Activated naive CD8-positive, alpha-beta T cell treated with anti-CD3 and anti-CD28 coated beads, Interleukin-2, amount 50 U/mL, for 24 hours (primary cell): ENCODE measurements around the gene METTL21A.
A peak's percentile ranks its signal among the peaks of the same experiment; 100 is the strongest.

ENCODE experiments used
- ATAC-seq: fragments of 150-1000 bp; cut with Tn5 transposase; one replicate; pipeline ENCODE4 v1.10.0; 2021
- DNase-seq: peaks from one replicate; pipeline ENCODE4 v3.0.0; 2021
- H3K27ac Mint-ChIP-seq: one replicate; pipeline ENCODE4 v1.8.0; 2021; ENCODE audit warnings: mild to moderate bottlenecking, mixed read lengths
- H3K27me3 Mint-ChIP-seq: one replicate; pipeline ENCODE4 v1.8.0; 2021; ENCODE audit warnings: mixed read lengths
- H3K36me3 Mint-ChIP-seq: one replicate; pipeline ENCODE4 v1.8.0; 2021; ENCODE audit warnings: low read depth, mixed read lengths
- H3K4me1 Mint-ChIP-seq: one replicate; pipeline ENCODE4 v1.8.0; 2021; ENCODE audit warnings: mixed read lengths
- H3K4me3 Mint-ChIP-seq: one replicate; pipeline ENCODE4 v1.8.0; 2021; ENCODE audit warnings: mild to moderate bottlenecking, moderate library complexity, mixed read lengths
- H3K9me3 Mint-ChIP-seq: one replicate; pipeline ENCODE4 v1.8.0; 2021; ENCODE audit warnings: mixed read lengths

METTL21A gene

DNA sequence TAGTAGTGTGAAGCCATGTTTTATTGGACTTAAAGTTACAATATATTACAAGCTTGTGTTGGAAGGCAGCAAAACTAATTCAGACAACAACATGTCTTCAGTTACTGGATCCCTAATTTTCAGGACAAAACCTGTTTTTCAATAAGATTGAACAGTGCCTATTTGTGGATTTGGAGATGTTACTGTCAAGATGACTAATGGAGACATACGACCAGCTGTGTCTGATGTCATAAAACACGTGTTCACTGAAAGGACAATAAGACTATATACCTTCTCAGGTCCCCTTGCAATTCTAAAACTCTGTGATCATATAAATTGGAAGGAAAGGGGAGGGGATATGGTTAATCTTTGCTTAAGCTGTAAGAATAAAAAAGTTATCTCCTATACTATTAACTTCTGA lies 21.7 kb downstream of the METTL21A start:
- H3K27me3 Mint-ChIP-seq, result no peaks in the 10 kb centered on the region
- no peak for DNase-seq
- no peak overlapping the region for H3K4me3 Mint-ChIP-seq
- peaks cover 13% of the 10 kb centered on the region for H3K4me1 Mint-ChIP-seq
- H3K36me3 Mint-ChIP-seq, result peaks cover 45% of the 10 kb centered on the region
- no peak for ATAC-seq
- H3K27ac Mint-ChIP-seq, result no peak overlapping the region
- no peaks in the 10 kb centered on the region for H3K9me3 Mint-ChIP-seq

DNA sequence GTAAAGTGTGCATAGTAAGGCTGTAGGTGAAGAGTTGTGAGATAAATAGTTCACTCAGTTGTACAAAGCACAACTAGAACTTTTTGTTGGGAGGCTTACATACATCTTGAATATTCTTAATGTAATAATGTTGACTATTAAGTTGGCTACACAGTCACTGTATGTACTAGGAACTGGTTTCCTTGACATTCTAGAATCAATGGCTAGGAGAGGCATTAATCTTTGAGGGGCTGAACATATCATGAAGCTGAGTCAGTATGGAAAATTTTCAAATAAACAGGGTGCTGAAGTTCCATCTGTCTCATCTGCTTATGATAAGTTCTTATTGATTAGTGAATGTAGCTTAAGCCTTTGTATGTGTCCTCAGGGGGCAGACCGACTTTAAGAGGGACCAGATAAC lies 23.4 kb downstream of the METTL21A start:
- Mint-ChIP-seq H3K27ac (peak overlapping the region; percentile 23), H3K4me1 (peaks cover 13% of the 10 kb centered on the region), H3K9me3 (no peaks in the 10 kb centered on the region), H3K4me3 (no peak overlapping the region), H3K36me3 (peaks cover 42% of the 10 kb centered on the region), H3K27me3 (no peaks in the 10 kb centered on the region)
- no peak for ATAC-seq
- DNase-seq, result no peak

DNA sequence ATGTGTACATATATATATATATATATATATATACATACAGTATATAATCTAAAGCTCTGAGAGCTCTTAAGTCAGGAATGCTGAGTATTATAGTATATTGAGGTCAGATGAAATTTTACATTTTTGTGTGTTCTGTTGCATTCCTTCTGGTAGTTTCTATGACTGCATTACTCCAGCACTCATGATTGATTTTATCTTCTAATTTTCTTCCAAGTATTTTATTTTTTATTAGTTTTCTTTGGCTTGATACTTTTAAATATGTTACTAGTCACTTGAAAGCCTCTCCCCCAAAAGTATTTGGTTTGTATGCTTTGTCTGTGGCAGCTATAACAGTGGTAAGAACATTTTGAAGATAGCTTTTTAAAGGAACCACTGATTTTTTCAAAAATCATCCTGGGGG lies 25.0 kb downstream of the METTL21A start:
- no peak for ATAC-seq
- H3K27ac Mint-ChIP-seq, result no peak overlapping the region
- H3K4me3 Mint-ChIP-seq, result no peak overlapping the region
- peaks cover 41% of the 10 kb centered on the region for H3K36me3 Mint-ChIP-seq
- DNase-seq, result no peak
- H3K4me1 Mint-ChIP-seq, result peaks cover 13% of the 10 kb centered on the region
- H3K9me3 Mint-ChIP-seq, result no peaks in the 10 kb centered on the region
- no peaks in the 10 kb centered on the region for H3K27me3 Mint-ChIP-seq

DNA sequence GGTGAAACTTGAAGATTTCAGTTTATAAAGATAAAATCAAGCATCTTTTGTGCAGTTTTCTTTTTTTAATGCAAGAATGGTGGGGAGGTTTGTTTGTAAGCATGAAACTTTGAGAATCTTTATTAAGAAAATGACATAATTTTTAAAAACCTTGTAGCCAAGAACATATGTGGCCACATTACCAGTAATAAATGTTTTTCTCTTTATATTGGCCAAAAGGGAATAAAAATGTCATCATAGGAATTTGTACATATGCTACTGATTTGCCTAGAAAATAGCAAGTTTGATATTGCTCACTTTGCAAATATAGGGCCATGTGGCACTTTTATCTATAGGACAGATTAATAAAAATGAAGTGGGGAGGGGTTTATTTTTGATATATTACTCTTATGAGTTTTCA lies 25.6 kb downstream of the METTL21A start:
- H3K9me3 Mint-ChIP-seq, result no peaks in the 10 kb centered on the region
- H3K27me3 Mint-ChIP-seq, result no peaks in the 10 kb centered on the region
- peaks cover 15% of the 10 kb centered on the region for H3K4me1 Mint-ChIP-seq
- H3K27ac Mint-ChIP-seq, result no peak overlapping the region
- ATAC-seq, result no peak
- DNase-seq, result no peak
- H3K36me3 Mint-ChIP-seq, result peaks cover 37% of the 10 kb centered on the region
- no peak overlapping the region for H3K4me3 Mint-ChIP-seq

DNA sequence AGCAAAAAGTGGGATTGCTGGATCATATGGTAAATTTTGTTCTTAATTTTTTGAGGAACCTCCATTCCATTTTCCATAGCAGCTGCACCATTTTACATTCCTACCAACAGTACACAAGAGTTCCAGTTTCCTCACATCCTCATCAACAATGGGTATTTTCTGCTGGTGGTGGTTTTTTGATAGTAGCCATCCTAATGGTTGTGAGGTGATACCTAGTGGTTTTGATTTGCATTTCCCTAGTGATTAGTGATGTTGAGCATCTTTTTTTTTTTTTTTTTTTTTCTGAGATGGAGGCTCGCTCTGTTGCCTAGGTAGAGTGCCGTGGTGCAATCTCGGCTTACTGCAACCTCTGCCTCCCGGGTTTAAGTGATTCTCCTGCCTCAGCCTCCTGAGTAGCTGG lies 30.5 kb downstream of the METTL21A start:
- H3K27ac Mint-ChIP-seq, result no peak overlapping the region
- H3K36me3 Mint-ChIP-seq, result peaks cover 58% of the 10 kb centered on the region
- no peak for ATAC-seq
- no peak for DNase-seq
- no peaks in the 10 kb centered on the region for H3K27me3 Mint-ChIP-seq
- peaks cover 21% of the 10 kb centered on the region for H3K9me3 Mint-ChIP-seq
- peaks cover 6% of the 10 kb centered on the region for H3K4me1 Mint-ChIP-seq
- no peak overlapping the region for H3K4me3 Mint-ChIP-seq

DNA sequence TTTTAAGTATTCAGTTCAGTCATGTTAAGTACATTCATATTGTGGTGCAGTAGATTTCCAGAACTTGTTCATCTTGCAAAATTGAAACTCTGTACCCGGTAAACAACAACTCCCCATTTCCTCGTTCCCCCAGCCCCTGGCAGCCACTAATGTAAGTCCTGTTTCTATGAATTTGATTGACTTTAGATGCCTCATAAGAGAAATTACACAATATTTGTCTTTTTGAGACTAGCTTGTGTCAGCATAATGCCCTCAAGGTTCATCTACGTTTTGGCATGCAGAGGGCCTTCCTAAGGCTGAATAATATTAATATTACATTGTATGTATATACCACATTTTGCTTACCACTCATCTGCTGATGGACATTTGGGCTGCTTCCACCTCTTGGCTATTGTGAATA lies 30.9 kb downstream of the METTL21A start:
- Mint-ChIP-seq H3K4me3 (no peak overlapping the region), H3K4me1 (peaks cover 7% of the 10 kb centered on the region), H3K27me3 (no peaks in the 10 kb centered on the region), H3K36me3 (peaks cover 62% of the 10 kb centered on the region), H3K9me3 (peaks cover 26% of the 10 kb centered on the region), H3K27ac (peak overlapping the region; percentile 28)
- ATAC-seq (no peak), DNase-seq (no peak)

DNA sequence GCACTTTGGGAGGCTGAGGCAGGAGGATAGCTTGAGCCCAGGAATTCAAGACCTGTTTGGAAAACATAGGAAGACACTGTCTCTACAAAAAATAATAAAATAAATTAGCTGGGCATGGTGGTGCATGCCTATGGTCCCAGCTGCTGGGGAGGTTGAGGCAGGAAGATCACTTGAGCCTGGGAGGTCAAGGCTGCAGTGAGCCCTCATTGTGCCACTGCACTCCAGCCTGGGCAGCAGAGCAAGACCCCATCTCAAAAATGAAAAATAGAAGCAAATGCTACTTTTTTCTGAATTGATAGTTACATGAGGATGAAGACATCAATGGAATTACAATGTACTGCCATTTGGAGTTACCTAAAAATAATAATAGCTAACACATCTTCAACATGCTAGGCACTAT lies 31.9 kb downstream of the METTL21A start:
- no peak overlapping the region for H3K27ac Mint-ChIP-seq

DNA sequence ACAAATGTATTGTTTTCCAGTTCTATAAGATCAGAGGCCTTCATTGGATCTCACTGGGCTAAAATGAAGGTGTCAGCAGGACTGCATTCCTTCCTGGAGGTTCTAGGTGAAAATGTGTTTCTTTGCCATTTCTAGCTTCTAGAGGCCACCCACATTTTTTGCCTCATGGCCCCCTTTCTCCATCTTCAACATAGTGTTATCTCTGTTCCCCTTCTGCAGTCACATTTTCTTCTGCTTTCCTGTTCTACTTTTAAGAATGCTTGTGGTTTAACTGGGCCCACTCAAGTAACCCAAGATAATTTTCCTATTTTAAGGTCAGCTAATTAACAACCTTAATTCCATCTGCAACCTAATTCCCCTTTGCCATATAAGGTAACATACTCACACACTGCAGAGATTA lies 36.1 kb downstream of the METTL21A start:
- no peaks in the 10 kb centered on the region for H3K27me3 Mint-ChIP-seq
- H3K36me3 Mint-ChIP-seq, result peaks cover 90% of the 10 kb centered on the region
- peak overlapping the region; percentile 20 for H3K27ac Mint-ChIP-seq
- H3K9me3 Mint-ChIP-seq, result peaks cover 31% of the 10 kb centered on the region
- ATAC-seq (no peak), DNase-seq (no peak)
- H3K4me3 Mint-ChIP-seq, result no peak overlapping the region
- peaks cover 16% of the 10 kb centered on the region for H3K4me1 Mint-ChIP-seq

More for the DNA sequence above, 31.9 kb downstream of the METTL21A start:
- Mint-ChIP-seq H3K9me3 (peaks cover 31% of the 10 kb centered on the region), H3K36me3 (peaks cover 72% of the 10 kb centered on the region), H3K27me3 (no peaks in the 10 kb centered on the region), H3K4me3 (no peak overlapping the region), H3K4me1 (peaks cover 15% of the 10 kb centered on the region)
- ATAC-seq (no peak), DNase-seq (no peak)

DNA sequence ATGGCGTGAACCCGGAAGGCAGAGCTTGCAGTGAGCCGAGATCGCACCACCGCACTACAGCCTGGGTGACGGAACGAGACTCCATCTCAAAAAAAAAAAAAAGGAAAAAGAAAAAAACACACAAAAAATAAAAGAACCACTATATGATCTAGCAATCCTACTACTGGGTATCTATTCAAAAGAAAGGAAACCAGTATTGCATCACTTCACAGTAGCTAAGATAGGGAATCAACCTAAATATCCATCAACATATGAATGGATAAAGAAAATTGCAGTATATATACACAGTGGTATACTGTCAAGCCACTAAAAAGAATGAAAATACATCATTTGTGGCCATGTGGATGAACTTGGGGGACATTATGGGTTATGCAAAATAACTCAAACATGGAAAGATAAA lies 37.9 kb downstream of the METTL21A start:
- Mint-ChIP-seq H3K27ac (no peak overlapping the region), H3K4me1 (peaks cover 16% of the 10 kb centered on the region), H3K4me3 (no peak overlapping the region), H3K9me3 (peaks cover 23% of the 10 kb centered on the region), H3K36me3 (peaks cover 90% of the 10 kb centered on the region), H3K27me3 (no peaks in the 10 kb centered on the region)
- DNase-seq (no peak), ATAC-seq (no peak)

DNA sequence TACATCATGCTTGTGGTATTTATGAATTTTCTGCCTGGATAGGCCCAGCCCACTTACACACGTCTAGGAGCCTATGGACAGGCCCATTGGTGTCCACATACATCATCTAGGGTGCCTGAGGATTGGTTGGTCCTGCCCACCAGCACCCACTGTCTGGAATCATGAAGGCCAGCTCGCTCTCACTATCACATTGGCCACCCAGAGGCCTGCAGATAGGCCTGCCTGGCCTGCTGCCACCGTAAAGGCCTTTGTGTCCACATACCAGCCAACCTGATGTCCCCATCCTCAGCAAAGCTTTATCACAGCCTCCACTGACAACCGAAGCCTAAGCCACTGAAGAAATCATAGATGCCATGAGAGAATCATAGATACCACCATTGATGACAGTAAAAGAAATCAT lies 40.2 kb downstream of the METTL21A start:
- Mint-ChIP-seq H3K36me3 (peaks cover 82% of the 10 kb centered on the region), H3K4me1 (peaks cover 16% of the 10 kb centered on the region), H3K27me3 (no peaks in the 10 kb centered on the region), H3K4me3 (no peak overlapping the region), H3K9me3 (peaks cover 11% of the 10 kb centered on the region), H3K27ac (no peak overlapping the region)
- DNase-seq (no peak), ATAC-seq (no peak)

DNA sequence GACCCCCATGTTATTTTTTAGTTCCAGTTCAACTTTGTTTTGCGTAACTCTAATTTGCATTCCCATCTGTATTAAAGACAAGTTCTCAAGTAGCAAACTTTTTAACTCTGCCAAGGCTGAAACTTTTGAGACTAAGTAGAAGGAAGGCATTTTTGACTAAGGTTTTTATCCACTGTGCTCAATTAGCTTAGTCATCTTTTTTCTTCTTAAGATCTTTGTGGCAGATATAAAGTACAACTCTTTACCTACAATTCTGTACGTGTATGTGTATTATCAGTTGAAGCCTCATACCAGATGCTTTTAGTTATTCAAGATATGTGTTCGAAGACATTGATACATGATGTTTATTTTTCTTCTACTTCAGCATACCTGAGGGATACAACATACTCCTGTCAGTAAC lies 53.8 kb downstream of the METTL21A start:
- no peak overlapping the region for H3K4me3 Mint-ChIP-seq
- H3K9me3 Mint-ChIP-seq, result no peaks in the 10 kb centered on the region
- no peaks in the 10 kb centered on the region for H3K27me3 Mint-ChIP-seq
- peak overlapping the region; percentile 55 for H3K27ac Mint-ChIP-seq
- no peak for DNase-seq
- peaks cover 14% of the 10 kb centered on the region for H3K4me1 Mint-ChIP-seq
- no peak for ATAC-seq
- H3K36me3 Mint-ChIP-seq, result peaks cover 62% of the 10 kb centered on the region

DNA sequence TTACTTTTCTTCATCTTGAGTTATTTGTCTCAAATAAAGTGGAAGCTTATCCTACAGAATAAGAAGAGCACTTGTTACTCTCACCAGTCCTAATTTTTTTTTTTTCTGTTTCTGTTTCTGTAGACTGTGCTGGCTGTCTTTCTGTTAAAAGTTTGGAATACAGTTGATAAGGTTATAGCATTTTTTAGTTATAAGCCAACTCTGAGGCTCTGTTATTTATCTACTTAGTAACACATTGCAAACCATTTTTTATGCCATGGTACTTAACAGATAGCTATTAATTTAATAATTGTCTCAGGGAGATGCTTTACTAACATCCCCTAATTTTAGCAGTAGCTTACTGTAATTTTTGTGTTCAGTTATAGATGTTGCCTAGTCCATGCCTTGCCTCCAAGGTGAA lies 57.5 kb downstream of the METTL21A start:
- Mint-ChIP-seq H3K36me3 (peaks cover 50% of the 10 kb centered on the region), H3K4me3 (no peak overlapping the region), H3K4me1 (peaks cover 14% of the 10 kb centered on the region), H3K9me3 (no peaks in the 10 kb centered on the region), H3K27me3 (no peaks in the 10 kb centered on the region), H3K27ac (no peak overlapping the region)
- DNase-seq (no peak), ATAC-seq (no peak)

DNA sequence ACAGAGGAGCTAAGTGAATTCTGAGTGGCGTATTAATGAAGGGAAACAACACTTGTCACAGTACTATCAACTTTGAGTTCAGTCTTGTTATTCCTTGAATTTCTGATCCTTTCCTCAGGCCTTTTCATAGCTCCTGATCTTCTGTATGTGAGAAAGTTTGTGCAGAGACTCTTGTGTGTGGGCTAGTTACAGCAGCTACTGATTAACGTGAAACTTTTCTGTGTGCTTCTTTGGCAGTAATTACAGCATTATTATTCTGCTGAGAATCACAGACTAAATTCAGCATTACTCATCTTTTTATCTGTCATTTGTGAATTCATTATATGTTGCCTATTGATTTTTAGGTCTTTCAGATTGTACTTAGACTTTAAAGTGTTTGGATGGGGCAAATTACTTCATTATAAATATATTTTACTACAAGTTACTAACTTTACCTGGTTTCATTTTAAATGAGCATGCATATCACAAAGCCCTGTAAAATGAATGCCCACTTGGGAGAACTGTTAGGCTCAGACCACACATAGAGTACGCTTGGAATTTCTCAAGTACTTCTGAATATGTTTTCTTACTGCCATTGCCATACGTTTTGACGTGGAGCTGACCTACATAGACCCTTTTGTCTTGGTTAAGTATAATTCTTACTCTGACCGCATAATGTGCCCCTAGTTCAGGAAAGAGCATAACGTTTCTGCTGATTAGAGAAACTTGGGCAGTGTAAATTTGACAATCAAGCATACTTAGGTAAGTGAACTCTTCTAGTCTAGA lies 59.3 kb downstream of the METTL21A start:
- Mint-ChIP-seq H3K27me3 (no peaks in the 10 kb centered on the region), H3K27ac (peak overlapping the region; percentile 47), H3K9me3 (no peaks in the 10 kb centered on the region), H3K4me1 (peaks cover 10% of the 10 kb centered on the region), H3K4me3 (no peak overlapping the region), H3K36me3 (peaks cover 54% of the 10 kb centered on the region)
- no peak for DNase-seq
- ATAC-seq, result no peak
